Peyer's patch (tissue), 4 donors: Measurements from ENCODE around the gene RBBP8.

Experiments
- POLR2A ChIP-seq, 2 donors: fragments of 450-650 bp; IDR thresholded peaks; one replicate each; pipeline ENCODE4 v1.5.1; 2017; ENCODE audit warnings: antibody characterized with exemption in 2 of 2, mild to moderate bottlenecking in 2 of 2, moderate library complexity in 2 of 2
- TF ChIP-seq, protein P1 (sequence below), 6 experiments: fragments of 450-650 bp in 4 of 6; fragments of 200-600 bp in 2 of 6; sonication (generic) in 1 of 6; IDR thresholded peaks; one replicate each; pipeline ENCODE4 v1.5.1; 2017 to 2019; ENCODE audit warnings: antibody characterized with exemption in 6 of 6, mild to moderate bottlenecking in 3 of 6, moderate library complexity in 1 of 6

DNA sequence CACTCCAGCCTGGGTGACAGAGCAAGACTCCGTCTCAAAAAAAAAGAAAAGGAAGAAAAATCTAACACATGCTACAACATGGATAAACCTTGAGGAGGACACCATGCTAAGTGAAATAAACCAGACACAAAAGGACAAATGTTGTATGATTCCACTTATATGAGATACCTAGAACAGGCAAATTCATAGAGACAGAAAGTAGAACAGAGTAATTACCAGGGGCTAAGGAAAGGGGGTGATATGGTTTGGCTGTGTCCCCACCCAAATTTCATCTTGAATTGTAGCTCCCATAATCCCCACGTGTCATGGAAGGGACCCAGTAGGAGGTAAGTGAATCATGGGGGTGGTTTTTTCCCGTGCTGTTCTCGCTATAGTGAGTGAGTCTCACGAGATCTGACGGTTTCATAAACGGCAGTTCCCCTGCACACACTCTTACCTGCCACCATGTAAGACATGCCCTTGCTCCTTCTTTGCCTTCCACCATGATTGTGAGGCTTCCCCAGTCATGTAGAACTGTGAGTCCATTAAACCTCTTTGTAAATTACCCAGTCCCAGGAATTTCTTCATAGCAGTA, 110.8 kb downstream of the RBBP8 start:
- TF ChIP-seq, protein P1, sequence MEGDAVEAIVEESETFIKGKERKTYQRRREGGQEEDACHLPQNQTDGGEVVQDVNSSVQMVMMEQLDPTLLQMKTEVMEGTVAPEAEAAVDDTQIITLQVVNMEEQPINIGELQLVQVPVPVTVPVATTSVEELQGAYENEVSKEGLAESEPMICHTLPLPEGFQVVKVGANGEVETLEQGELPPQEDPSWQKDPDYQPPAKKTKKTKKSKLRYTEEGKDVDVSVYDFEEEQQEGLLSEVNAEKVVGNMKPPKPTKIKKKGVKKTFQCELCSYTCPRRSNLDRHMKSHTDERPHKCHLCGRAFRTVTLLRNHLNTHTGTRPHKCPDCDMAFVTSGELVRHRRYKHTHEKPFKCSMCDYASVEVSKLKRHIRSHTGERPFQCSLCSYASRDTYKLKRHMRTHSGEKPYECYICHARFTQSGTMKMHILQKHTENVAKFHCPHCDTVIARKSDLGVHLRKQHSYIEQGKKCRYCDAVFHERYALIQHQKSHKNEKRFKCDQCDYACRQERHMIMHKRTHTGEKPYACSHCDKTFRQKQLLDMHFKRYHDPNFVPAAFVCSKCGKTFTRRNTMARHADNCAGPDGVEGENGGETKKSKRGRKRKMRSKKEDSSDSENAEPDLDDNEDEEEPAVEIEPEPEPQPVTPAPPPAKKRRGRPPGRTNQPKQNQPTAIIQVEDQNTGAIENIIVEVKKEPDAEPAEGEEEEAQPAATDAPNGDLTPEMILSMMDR (IDR thresholded peaks at IDR 0.05) = no peak
- TF ChIP-seq POLR2A (IDR thresholded peaks at IDR 0.05) = no peak
